MM.1S (cell line): ENCODE data around the gene USP40.

ENCODE experiments used
- DNase-seq: peaks from one replicate; pipeline ENCODE4 v3.0.0-alpha.2; 2015
- H2AFZ ChIP-seq: fragments of 300-600 bp; sonication (generic); 2 replicates; pipeline ENCODE4 v1.6.0; 2016; ENCODE audit warnings: antibody characterized with exemption, low read length
- H3F3A ChIP-seq: fragments of 300-600 bp; sonication (generic); 2 replicates; pipeline ENCODE4 v1.6.1; 2016; ENCODE audit warnings: mild to moderate bottlenecking, antibody characterized with exemption, low read length, moderate library complexity, mixed read lengths; ENCODE audit not compliant: insufficient read depth
- H3K27ac ChIP-seq: fragments of 300-600 bp; sonication (generic); 2 replicates; pipeline ENCODE4 v1.5.1; 2016; ENCODE audit warnings: mild to moderate bottlenecking, low read length
- H3K27me3 ChIP-seq: fragments of 300-600 bp; sonication (generic); replicated peaks from 2 replicates; pipeline ENCODE4 v1.6.0; 2016; ENCODE audit warnings: low read length; ENCODE audit not compliant: insufficient read depth
- H3K36me3 ChIP-seq: fragments of 300-600 bp; sonication (generic); replicated peaks from 2 replicates; pipeline ENCODE4 v1.6.1; 2016; ENCODE audit warnings: mild to moderate bottlenecking, low read length, mixed read lengths; ENCODE audit not compliant: insufficient read depth
- H3K4me1 ChIP-seq: fragments of 300-600 bp; sonication (generic); 2 replicates; pipeline ENCODE4 v1.6.1; 2016; ENCODE audit warnings: low read length, mixed read lengths
- H3K4me2 ChIP-seq: fragments of 300-600 bp; sonication (generic); 2 replicates; pipeline ENCODE4 v1.6.0; 2016; ENCODE audit warnings: low read depth, low read length
- H3K4me3 ChIP-seq: fragments of 300-600 bp; sonication (generic); 2 replicates; pipeline ENCODE4 v1.5.1; 2016; ENCODE audit warnings: low read length, mixed read lengths
- H3K79me2 ChIP-seq: fragments of 300-600 bp; sonication (generic); 2 replicates; pipeline ENCODE4 v1.6.1; 2016; ENCODE audit warnings: mixed run types, low read length, mixed read lengths
- H3K9ac ChIP-seq: fragments of 300-600 bp; sonication (generic); 2 replicates; pipeline ENCODE4 v1.6.1; 2016; ENCODE audit warnings: low read length, mixed read lengths
- H3K9me2 ChIP-seq: fragments of 300-600 bp; sonication (generic); replicated peaks from 2 replicates; pipeline ENCODE4 v1.6.1; 2016; ENCODE audit warnings: mild to moderate bottlenecking, low read length, mixed read lengths; ENCODE audit not compliant: insufficient read depth
- H3K9me3 ChIP-seq: fragments of 300-600 bp; sonication (generic); replicated peaks from 2 replicates; pipeline ENCODE4 v1.6.1; 2016; ENCODE audit warnings: mild to moderate bottlenecking, low read length, mixed read lengths; ENCODE audit not compliant: insufficient read depth
- H4K20me1 ChIP-seq: fragments of 300-600 bp; sonication (generic); 2 replicates; pipeline ENCODE4 v1.6.1; 2016; ENCODE audit warnings: mild to moderate bottlenecking, low read length, moderate library complexity, mixed read lengths; ENCODE audit not compliant: insufficient read depth
- CTCF ChIP-seq: fragments of 300-600 bp; sonication (generic); IDR thresholded peaks from 2 replicates; pipeline ENCODE4 v1.5.1; 2016; ENCODE audit warnings: antibody characterized with exemption, low read length, mixed read lengths
- EZH2 ChIP-seq: fragments of 300-600 bp; sonication (generic); optimal IDR thresholded peaks from 2 replicates; pipeline ENCODE3; 2017; ENCODE audit warnings: low read depth, mild to moderate bottlenecking, antibody characterized with exemption, low read length, mixed read lengths
- EZH2phosphoT487 ChIP-seq: fragments of 300-600 bp; sonication (generic); IDR thresholded peaks from 2 replicates; pipeline ENCODE4 v1.6.1; 2018; ENCODE audit warnings: antibody characterized with exemption, low read length

Gene USP40

DNA sequence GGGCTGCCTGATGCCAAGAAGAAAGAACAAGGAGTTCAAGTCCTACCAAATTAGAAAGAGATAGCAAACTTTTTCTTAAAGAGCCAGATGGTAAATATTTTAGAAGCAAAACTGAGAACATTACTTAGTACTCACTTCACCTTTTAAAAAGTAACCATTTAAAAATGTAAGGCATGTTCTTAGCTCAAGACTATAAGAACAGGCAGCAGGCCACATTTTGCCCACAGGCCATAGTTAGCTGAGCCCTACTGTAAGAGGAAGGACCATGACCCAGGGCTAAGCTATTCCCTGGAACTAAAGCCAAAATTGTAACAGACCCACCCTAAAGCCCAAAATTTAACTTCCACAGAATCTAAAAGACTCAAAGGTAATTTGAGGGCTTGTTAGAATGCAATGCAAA lies 31.3 kb downstream of the USP40 start:
- H3K79me2 ChIP-seq: no peaks in the 10 kb centered on the region
- no peaks in the 10 kb centered on the region for H3K9me2 ChIP-seq
- DNase-seq: no peak
- H3K27ac ChIP-seq: no peak overlapping the region
- H4K20me1 ChIP-seq: no peaks in the 10 kb centered on the region
- no peaks in the 10 kb centered on the region for H3K9me3 ChIP-seq
- no peaks in the 10 kb centered on the region for H3K36me3 ChIP-seq
- H2AFZ ChIP-seq: no peak overlapping the region
- H3K27me3 ChIP-seq: no peaks in the 10 kb centered on the region
- peaks cover 21% of the 10 kb centered on the region; the same call in 1 of the 2 replicates for H3K4me1 ChIP-seq
- no peak overlapping the region for H3K9ac ChIP-seq
- H3K4me2 ChIP-seq: no peak overlapping the region
- H3K4me3 ChIP-seq: no peak overlapping the region
- peaks cover under 1% of the 10 kb centered on the region; the same call in 1 of the 2 replicates for H3F3A ChIP-seq
- TF ChIP-seq EZH2 (no peak), EZH2phosphoT487 (no peak), CTCF (no peak)

DNA sequence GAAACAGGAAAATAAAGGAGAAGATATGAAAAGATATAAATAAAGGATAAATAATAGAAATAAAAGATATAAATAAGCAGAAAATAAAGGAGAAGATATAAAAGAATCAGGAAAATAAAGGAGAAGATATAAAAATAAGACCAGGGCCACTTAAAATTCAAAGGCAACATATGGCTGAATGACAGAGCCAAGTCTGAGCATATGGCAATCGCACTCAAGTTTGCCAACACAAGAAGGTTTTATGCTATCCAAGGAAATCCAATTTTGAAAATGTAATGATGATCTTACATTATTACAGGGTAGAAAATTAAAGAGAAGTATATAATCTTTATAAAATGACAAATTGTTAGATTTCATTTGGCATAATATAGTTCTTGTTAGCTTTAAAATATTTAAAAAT lies 33.6 kb downstream of the USP40 start:
- no peak for TF ChIP-seq CTCF
- TF ChIP-seq EZH2: no peak
- TF ChIP-seq EZH2phosphoT487: no peak
- Histone ChIP-seq H3K4me3 (no peak overlapping the region), H3K27ac (no peak overlapping the region), H3K79me2 (no peaks in the 10 kb centered on the region), H3K9me3 (no peaks in the 10 kb centered on the region), H3K4me1 (peaks cover 19% of the 10 kb centered on the region), H3K4me2 (no peak overlapping the region), H3F3A (peaks cover 3% of the 10 kb centered on the region; the same call in 1 of the 2 replicates), H3K36me3 (no peaks in the 10 kb centered on the region), H3K9ac (no peak overlapping the region), H3K27me3 (no peaks in the 10 kb centered on the region), H2AFZ (no peak overlapping the region), H3K9me2 (no peaks in the 10 kb centered on the region), H4K20me1 (no peaks in the 10 kb centered on the region)
- no peak for DNase-seq

DNA sequence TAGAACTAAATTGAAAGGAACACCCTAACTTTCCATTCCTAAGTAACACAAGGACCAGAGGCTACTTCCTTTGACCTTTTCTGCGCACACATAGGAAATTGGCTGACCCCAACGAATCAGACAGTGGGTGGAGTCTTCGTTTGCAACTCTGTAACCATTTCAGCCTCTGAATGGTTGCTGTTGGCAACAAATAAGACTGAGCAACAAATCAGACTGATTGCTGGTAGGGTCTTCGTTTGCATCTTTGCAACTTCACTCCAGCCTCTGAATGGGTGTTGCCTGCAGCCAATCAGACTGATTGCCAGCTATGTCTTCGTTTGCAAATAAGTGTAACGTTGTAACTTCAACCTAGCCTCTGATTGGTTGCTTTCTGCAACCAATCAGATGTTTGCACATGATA lies 34.6 kb downstream of the USP40 start:
- no peak overlapping the region for H3K9ac ChIP-seq
- H3F3A ChIP-seq: peaks cover 3% of the 10 kb centered on the region; the same call in 1 of the 2 replicates
- H3K4me1 ChIP-seq: peaks cover 19% of the 10 kb centered on the region
- H3K27me3 ChIP-seq: no peaks in the 10 kb centered on the region
- no peaks in the 10 kb centered on the region for H3K36me3 ChIP-seq
- no peaks in the 10 kb centered on the region for H3K9me2 ChIP-seq
- no peaks in the 10 kb centered on the region for H3K9me3 ChIP-seq
- DNase-seq: no peak
- no peaks in the 10 kb centered on the region for H4K20me1 ChIP-seq
- no peak overlapping the region for H3K27ac ChIP-seq
- H3K4me3 ChIP-seq: no peak overlapping the region
- no peak for TF ChIP-seq EZH2phosphoT487
- no peak for TF ChIP-seq CTCF
- no peak for TF ChIP-seq EZH2
- H3K4me2 ChIP-seq: no peak overlapping the region
- H3K79me2 ChIP-seq: no peaks in the 10 kb centered on the region
- no peak overlapping the region for H2AFZ ChIP-seq
